Activated CD4-positive, alpha-beta T cell treated with anti-CD3 and anti-CD28 coated beads, Interleukin-2, amount 50 U/mL, for 16 hours (primary cell): Measurements from ENCODE around the gene CNNM3.
"Not testable (repeated sequence)": the region's sequence is repeated elsewhere in the genome, so short reads cannot be mapped to it uniquely, and the experiment has no call there.

Experiments used
- DNase-seq: peaks from one replicate; pipeline ENCODE4 v3.0.0-alpha.2; 2020

The CNNM3 gene

GRCh38 chr2:96800061-96801004, 15.7 kb upstream of the CNNM3 start:
- DNase-seq: no peak

- peak; percentile 71 for DNase-seq
Measured at GRCh38 chr2:96801005-96801785, 14.9 kb upstream of the CNNM3 start.

- peak; percentile 22 for DNase-seq
Measured at GRCh38 chr2:96801786-96802595, 14.1 kb upstream of the CNNM3 start.

GRCh38 chr2:96802721-96803120, 13.3 kb upstream of the CNNM3 start:
- no peak for DNase-seq

GRCh38 chr2:96804986-96805385, 11.1 kb upstream of the CNNM3 start:
- no peak for DNase-seq

- DNase-seq: not testable (repeated sequence)
Measured at GRCh38 chr2:96805946-96806345, 10.1 kb upstream of the CNNM3 start.

GRCh38 chr2:96806468-96807126, 9.5 kb upstream of the CNNM3 start:
- DNase-seq: no peak

GRCh38 chr2:96807127-96807471, 9.0 kb upstream of the CNNM3 start:
- DNase-seq: no peak

- DNase-seq: no peak
Measured at GRCh38 chr2:96808176-96808837, 7.8 kb upstream of the CNNM3 start.

GRCh38 chr2:96809216-96809882, 6.7 kb upstream of the CNNM3 start:
- DNase-seq: no peak

GRCh38 chr2:96809951-96810782, 5.9 kb upstream of the CNNM3 start:
- DNase-seq: no peak

- DNase-seq: no peak
Measured at GRCh38 chr2:96810783-96811192, 5.3 kb upstream of the CNNM3 start.

- DNase-seq: no peak
Measured at GRCh38 chr2:96811917-96812316, 4.2 kb upstream of the CNNM3 start.

GRCh38 chr2:96813656-96814055, 2.4 kb upstream of the CNNM3 start:
- no peak for DNase-seq

- DNase-seq: peak; percentile 22
Measured at GRCh38 chr2:96815326-96816126, 542 bp upstream of the CNNM3 start.

GRCh38 chr2:96816836-96817702, 1.0 kb downstream of the CNNM3 start:
- DNase-seq: no peak

GRCh38 chr2:96817882-96818281, 1.8 kb downstream of the CNNM3 start:
- DNase-seq: no peak

GRCh38 chr2:96819128-96819875, 3.2 kb downstream of the CNNM3 start:
- no peak for DNase-seq
